Progenitor cell of endocrine pancreas (in vitro differentiated cells): ENCODE results near the gene PRDM1. TPM values are rescaled to one million over a fixed set of nuclear protein-coding genes. Genes with fewer than 3 reads are reported as not detected.

Experiments
- DNase-seq: peaks from one replicate; pipeline ENCODE4 v3.0.0; 2021; ENCODE audit warnings: low spot score; ENCODE audit not compliant: unreplicated experiment
- H3K27ac Mint-ChIP-seq: 2 replicates; pipeline ENCODE4 v1.8.0; 2021; ENCODE audit warnings: mild to moderate bottlenecking, moderate library complexity, mixed read lengths
- H3K27me3 Mint-ChIP-seq: 2 replicates; pipeline ENCODE4 v1.8.0; 2021; ENCODE audit warnings: mixed read lengths
- H3K36me3 Mint-ChIP-seq: 2 replicates; pipeline ENCODE4 v1.8.0; 2022; ENCODE audit warnings: mixed read lengths; ENCODE audit not compliant: insufficient read depth
- H3K4me1 Mint-ChIP-seq: 2 replicates; pipeline ENCODE4 v1.8.0; 2021; ENCODE audit warnings: low read depth, mixed read lengths
- H3K4me3 Mint-ChIP-seq: 2 replicates; pipeline ENCODE4 v1.8.0; 2021; ENCODE audit warnings: low read depth, mild to moderate bottlenecking, moderate library complexity, mixed read lengths
- H3K9me3 Mint-ChIP-seq: 2 replicates; pipeline ENCODE4 v1.8.0; 2021; ENCODE audit warnings: low read depth, mixed read lengths
- total RNA-seq: library from RNA; stranded (reverse); gene quantifications from 2 replicates; pipeline ENCODE4 v1.2.1, GENCODE V29; 2021
- TF ChIP-seq, protein P1 (sequence below): fragments of 200-600 bp; sonication (generic); IDR thresholded peaks from one replicate; pipeline ENCODE4 v1.5.0; 2021; ENCODE audit warnings: antibody characterized with exemption, mild to moderate bottlenecking; ENCODE audit not compliant: unreplicated experiment

Gene PRDM1
- total RNA-seq, 1 donor from 2014 or later, result 4.3 TPM

DNA sequence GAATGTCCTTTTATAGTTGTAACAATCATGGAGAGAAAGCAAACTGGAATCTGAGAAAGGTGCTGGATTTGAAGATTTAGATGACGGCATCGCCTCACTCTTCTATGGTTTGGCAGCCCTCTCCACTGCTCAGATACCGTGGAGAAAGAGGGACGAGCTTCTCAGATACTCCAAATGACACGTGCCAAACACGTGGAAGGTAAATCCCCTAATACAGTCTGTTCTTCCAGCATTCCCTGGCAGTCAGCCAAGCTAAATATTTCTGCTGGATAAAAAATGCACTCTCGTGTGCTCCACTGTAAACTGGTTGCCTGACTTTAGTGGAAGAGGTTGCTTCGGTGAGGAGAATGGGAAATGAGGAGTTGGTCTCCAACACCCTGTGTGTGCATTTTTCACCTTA, 16.7 kb upstream of the PRDM1 start:
- Mint-ChIP-seq H3K36me3 (no peaks in the 10 kb centered on the region), H3K27me3 (peaks cover 16% of the 10 kb centered on the region), H3K4me1 (no peaks in the 10 kb centered on the region), H3K27ac (no peak overlapping the region), H3K4me3 (no peak overlapping the region), H3K9me3 (no peaks in the 10 kb centered on the region)
- TF ChIP-seq, protein P1, sequence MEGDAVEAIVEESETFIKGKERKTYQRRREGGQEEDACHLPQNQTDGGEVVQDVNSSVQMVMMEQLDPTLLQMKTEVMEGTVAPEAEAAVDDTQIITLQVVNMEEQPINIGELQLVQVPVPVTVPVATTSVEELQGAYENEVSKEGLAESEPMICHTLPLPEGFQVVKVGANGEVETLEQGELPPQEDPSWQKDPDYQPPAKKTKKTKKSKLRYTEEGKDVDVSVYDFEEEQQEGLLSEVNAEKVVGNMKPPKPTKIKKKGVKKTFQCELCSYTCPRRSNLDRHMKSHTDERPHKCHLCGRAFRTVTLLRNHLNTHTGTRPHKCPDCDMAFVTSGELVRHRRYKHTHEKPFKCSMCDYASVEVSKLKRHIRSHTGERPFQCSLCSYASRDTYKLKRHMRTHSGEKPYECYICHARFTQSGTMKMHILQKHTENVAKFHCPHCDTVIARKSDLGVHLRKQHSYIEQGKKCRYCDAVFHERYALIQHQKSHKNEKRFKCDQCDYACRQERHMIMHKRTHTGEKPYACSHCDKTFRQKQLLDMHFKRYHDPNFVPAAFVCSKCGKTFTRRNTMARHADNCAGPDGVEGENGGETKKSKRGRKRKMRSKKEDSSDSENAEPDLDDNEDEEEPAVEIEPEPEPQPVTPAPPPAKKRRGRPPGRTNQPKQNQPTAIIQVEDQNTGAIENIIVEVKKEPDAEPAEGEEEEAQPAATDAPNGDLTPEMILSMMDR, result no peak
- DNase-seq, result no peak

DNA sequence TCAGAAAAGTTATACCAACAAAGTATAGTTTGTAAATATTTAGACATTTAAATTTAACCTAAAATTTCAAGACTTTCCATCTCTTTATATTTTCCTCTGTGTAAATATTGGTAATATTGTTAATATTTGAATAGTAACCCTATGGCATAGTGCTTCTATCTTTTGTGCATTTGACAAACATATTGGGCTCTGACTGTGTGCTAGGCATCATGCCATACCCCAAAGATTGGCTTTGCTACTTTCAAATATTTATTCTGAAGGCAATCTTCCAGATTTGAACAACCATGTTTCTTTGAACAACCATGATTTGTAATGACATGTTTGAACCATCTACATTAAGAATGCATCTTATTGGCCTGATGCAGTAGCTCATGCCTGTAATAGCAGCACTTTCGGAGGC, 15.5 kb upstream of the PRDM1 start:
- TF ChIP-seq, protein P1, result no peak
- no peak for DNase-seq
- Mint-ChIP-seq H3K36me3 (no peaks in the 10 kb centered on the region), H3K27me3 (peaks cover 16% of the 10 kb centered on the region), H3K9me3 (no peaks in the 10 kb centered on the region), H3K4me3 (no peak overlapping the region), H3K27ac (no peak overlapping the region), H3K4me1 (no peaks in the 10 kb centered on the region)

DNA sequence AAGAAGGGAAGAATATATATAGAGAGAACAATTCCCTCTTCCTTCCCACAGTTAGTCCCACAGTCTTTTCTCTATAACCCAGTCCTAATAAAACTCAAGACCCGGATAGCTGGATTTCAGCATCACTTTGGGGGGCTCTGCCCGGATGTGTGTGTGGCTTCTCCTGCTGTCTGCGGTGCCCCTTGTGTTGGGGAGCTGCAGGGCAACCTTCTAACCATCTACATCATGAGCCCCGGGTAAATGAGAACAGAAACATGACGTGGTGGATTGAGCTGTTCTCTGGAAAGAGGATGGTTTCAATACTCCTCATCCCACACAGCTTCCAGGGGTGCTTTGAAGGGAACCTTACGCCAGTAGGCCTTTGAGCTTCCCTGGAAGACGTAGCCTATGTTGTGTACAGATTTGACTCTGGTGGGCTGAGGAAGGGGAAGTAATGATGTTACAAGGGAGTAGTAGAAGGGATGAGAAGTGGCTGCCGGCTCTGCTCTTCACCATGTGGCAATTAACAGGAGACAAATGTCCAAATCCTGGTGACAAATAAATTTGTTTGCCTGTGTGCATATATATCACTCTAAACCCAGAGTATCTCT, 13.5 kb upstream of the PRDM1 start:
- Mint-ChIP-seq H3K36me3 (no peaks in the 10 kb centered on the region), H3K4me3 (no peak overlapping the region), H3K9me3 (no peaks in the 10 kb centered on the region), H3K27ac (no peak overlapping the region), H3K27me3 (peaks cover 16% of the 10 kb centered on the region), H3K4me1 (peaks cover 10% of the 10 kb centered on the region)
- TF ChIP-seq, protein P1, result no peak
- DNase-seq, result no peak

DNA sequence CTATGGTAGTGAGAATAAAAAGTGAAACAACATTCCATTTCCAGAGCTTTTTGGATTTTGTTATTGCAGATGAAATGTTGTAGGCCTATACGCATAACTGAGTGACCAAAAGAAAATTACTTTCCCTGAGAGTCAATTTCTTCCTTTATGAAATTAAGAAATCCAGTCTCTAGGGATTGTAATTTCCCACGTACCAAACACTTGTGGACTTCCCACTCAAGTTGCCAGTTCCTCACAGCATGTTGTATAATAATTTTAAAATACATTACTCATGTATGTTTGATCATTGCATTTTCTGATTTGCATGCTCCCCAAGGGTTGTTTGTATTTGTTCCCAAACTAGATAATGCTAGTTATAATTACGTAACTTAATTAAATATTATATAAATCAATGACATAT, 12.0 kb upstream of the PRDM1 start:
- peaks cover 13% of the 10 kb centered on the region for H3K27me3 Mint-ChIP-seq
- DNase-seq, result no peak
- H3K36me3 Mint-ChIP-seq, result no peaks in the 10 kb centered on the region
- no peaks in the 10 kb centered on the region for H3K9me3 Mint-ChIP-seq
- no peak overlapping the region for H3K27ac Mint-ChIP-seq
- H3K4me3 Mint-ChIP-seq, result no peak overlapping the region
- peaks cover 18% of the 10 kb centered on the region for H3K4me1 Mint-ChIP-seq
- TF ChIP-seq, protein P1, result no peak

DNA sequence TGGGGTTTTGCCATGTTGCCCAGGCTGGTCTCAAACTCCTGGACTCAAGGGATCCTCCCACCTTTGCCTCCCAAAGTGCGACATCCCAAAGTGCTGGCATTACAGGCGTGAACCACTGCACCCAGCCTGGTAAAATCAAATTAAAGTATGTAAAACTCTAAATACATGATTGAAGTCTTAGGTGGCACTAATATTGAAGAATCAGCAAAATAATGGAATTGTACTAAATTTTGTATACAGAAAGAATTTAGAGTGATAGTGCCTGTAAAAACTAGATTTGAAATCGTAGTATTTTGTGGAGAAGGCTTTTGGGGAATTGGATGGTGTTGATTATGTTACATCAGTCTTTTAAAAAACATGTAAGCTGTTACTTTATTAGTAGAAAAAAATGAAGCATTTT, 10.0 kb upstream of the PRDM1 start:
- peaks cover 14% of the 10 kb centered on the region for H3K27me3 Mint-ChIP-seq
- no peak overlapping the region for H3K4me3 Mint-ChIP-seq
- DNase-seq, result no peak
- no peaks in the 10 kb centered on the region for H3K36me3 Mint-ChIP-seq
- TF ChIP-seq, protein P1, result no peak
- no peak overlapping the region for H3K27ac Mint-ChIP-seq
- H3K4me1 Mint-ChIP-seq, result peaks cover 30% of the 10 kb centered on the region
- H3K9me3 Mint-ChIP-seq, result no peaks in the 10 kb centered on the region
